BLaER1 treated with 17β-estradiol and CSF1 and Interleukin-3, amounts not matched to agents 10 nM and 100 nM (cell line): ENCODE data around the gene RASD2.

Source experiments
- H3K27ac ChIP-seq, 11 experiments: shearing (Covaris generic); formaldehyde crosslinking; 2 replicates each; pipeline ENCODE4 v1.8.1; 2022
- H3K27me3 ChIP-seq, 11 experiments: shearing (Covaris generic); formaldehyde crosslinking; 2 replicates each; pipeline ENCODE4 v1.8.1; 2022
- H3K36me3 ChIP-seq, 11 experiments: shearing (Covaris generic); formaldehyde crosslinking; 2 replicates each; pipeline ENCODE4 v1.8.1; 2022
- H3K4me1 ChIP-seq, 10 experiments: shearing (Covaris generic); formaldehyde crosslinking; 2 replicates each; pipeline ENCODE4 v1.8.1; 2022
- H3K4me2 ChIP-seq, 11 experiments: shearing (Covaris generic); formaldehyde crosslinking; 2 replicates each; pipeline ENCODE4 v1.8.1; 2022
- H3K4me3 ChIP-seq, 10 experiments: shearing (Covaris generic); formaldehyde crosslinking; 2 replicates each; pipeline ENCODE4 v1.8.1; 2022
- H3K9ac ChIP-seq, 11 experiments: shearing (Covaris generic); formaldehyde crosslinking; 2 replicates each; pipeline ENCODE4 v1.8.1; 2022
- H3K9me3 ChIP-seq, 11 experiments: shearing (Covaris generic); formaldehyde crosslinking; replicated peaks in 1 of 11; 2 replicates each; pipeline ENCODE4 v1.8.1; 2022
- H4K20me1 ChIP-seq, 11 experiments: shearing (Covaris generic); formaldehyde crosslinking; 2 replicates each; pipeline ENCODE4 v1.8.1; 2022
- Cebpa-rat ChIP-seq, 11 experiments: shearing (Covaris generic); IDR thresholded peaks; 2 replicates each; pipeline ENCODE4 v1.8.1; 2022

The RASD2 gene

GRCh38 chr22:35531676-35532075 is 9.0 kb upstream of the RASD2 start:
- Histone ChIP-seq H3K4me3 (no peak overlapping the region), H3K27me3 (no peaks in the 10 kb centered on the region), H3K4me1 (peaks cover 27 to 72% (median 67%) of the 10 kb centered on the region in 10 experiments), H3K27ac (peak overlapping the region in 1 of 11 experiments; percentile 1; a peak in 1 of 22 replicates), H3K9ac (no peak overlapping the region; a peak in 1 of 22 replicates), H3K9me3 (peaks cover 3 to 13% (median 10%) of the 10 kb centered on the region in 11 experiments; a peak in 16 of 22 replicates), H4K20me1 (peaks cover 0 to 6% (median 0%) of the 10 kb centered on the region in 11 experiments; a peak in 2 of 22 replicates), H3K4me2 (peak overlapping the region in 7 of 11 experiments; percentile 19 to 93 (median 84); a peak in 13 of 22 replicates), H3K36me3 (no peaks in the 10 kb centered on the region)
- TF ChIP-seq Cebpa-rat (IDR thresholded peaks at IDR 0.05): no peak

GRCh38 chr22:35533365-35534029 is 7.1 kb upstream of the RASD2 start:
- no peak for TF ChIP-seq Cebpa-rat (IDR thresholded peaks at IDR 0.05)
- H3K4me2 ChIP-seq: no peak overlapping the region

GRCh38 chr22:35534091-35534490 is 6.5 kb upstream of the RASD2 start:
- Histone ChIP-seq H3K9me3 (peaks cover 3 to 9% (median 8%) of the 10 kb centered on the region in 11 experiments; a peak in 16 of 22 replicates), H3K36me3 (no peaks in the 10 kb centered on the region), H3K27ac (no peak overlapping the region), H3K4me2 (no peak overlapping the region), H3K4me1 (peaks cover 19 to 65% (median 54%) of the 10 kb centered on the region in 10 experiments; a peak in 19 of 20 replicates), H3K4me3 (no peak overlapping the region), H3K9ac (no peak overlapping the region), H4K20me1 (no peaks in the 10 kb centered on the region; a peak in 1 of 22 replicates), H3K27me3 (peaks cover 0 to 3% (median 0%) of the 10 kb centered on the region in 11 experiments; a peak in 2 of 22 replicates)
- no peak for TF ChIP-seq Cebpa-rat (IDR thresholded peaks at IDR 0.05)

More at GRCh38 chr22:35533365-35534029, 7.1 kb upstream of the RASD2 start:
- Histone ChIP-seq H3K9ac (no peak overlapping the region), H3K4me3 (no peak overlapping the region), H3K4me1 (peaks cover 19 to 69% (median 59%) of the 10 kb centered on the region in 10 experiments; a peak in 19 of 20 replicates), H3K27ac (no peak overlapping the region), H4K20me1 (no peaks in the 10 kb centered on the region; a peak in 1 of 22 replicates), H3K36me3 (no peaks in the 10 kb centered on the region), H3K27me3 (no peaks in the 10 kb centered on the region), H3K9me3 (peaks cover 3 to 13% (median 10%) of the 10 kb centered on the region in 11 experiments; a peak in 16 of 22 replicates)

DNA sequence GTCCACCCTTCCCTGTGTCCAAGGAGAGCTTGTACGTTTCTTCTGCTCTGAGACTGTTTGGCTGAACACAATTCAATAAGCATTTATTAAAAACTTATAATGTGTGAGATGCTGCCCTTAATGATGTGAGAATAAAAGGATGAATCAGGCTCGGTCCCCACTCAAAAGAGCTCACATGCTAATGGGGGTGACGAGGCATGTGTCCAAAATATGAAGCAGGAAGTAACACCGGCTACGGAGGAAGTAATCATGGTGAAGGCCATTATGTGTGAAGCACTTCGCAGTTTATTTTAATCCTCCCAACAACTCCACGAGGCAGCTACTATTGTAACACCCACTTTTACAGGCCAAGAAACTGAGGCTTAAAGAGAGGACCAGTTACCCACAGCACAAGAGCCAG is 3.4 kb upstream of the RASD2 start:
- Histone ChIP-seq H3K9ac (no peak overlapping the region), H3K4me3 (no peak overlapping the region), H3K4me1 (peaks cover 22 to 62% (median 53%) of the 10 kb centered on the region in 10 experiments), H3K27ac (peak overlapping the region in 3 of 11 experiments; percentile 14 to 53 (median 21); a peak in 4 of 22 replicates), H3K9me3 (no peaks in the 10 kb centered on the region), H3K36me3 (no peaks in the 10 kb centered on the region), H4K20me1 (peaks cover 0 to 18% (median under 1%) of the 10 kb centered on the region in 11 experiments; a peak in 12 of 22 replicates), H3K27me3 (peaks cover 19 to 31% (median 20%) of the 10 kb centered on the region in 11 experiments), H3K4me2 (peak overlapping the region; percentile 31 to 64 (median 57); a peak in 20 of 22 replicates)
- TF ChIP-seq Cebpa-rat (IDR thresholded peaks at IDR 0.05): no peak

DNA sequence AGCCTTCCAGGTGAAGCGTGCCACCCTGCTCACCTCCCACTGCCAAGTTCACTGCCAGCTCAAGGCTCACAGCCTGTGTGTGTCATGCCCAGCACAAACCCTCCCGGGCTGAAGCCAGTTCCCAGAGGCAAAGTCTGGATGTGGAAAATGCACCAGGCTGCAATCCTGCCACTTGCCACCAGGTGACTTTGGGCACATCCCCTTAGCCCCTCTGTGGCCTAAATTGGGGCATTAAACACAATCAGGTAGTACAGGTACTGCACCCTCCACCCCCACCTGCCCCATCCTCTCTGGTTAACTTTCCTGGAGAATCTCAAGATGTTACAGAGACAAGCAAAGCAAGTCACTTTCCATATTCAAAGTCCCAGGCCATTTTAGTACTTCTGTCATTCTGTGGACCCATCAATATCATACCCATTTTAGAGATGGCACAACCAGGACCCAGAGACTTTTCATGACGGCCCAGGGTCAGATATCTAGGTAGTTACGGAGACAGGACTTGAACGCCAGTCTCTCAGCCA is 1.8 kb upstream of the RASD2 start:
- Histone ChIP-seq H3K27me3 (peaks cover 27 to 46% (median 33%) of the 10 kb centered on the region in 11 experiments), H3K9ac (no peak overlapping the region; a peak in 1 of 22 replicates), H3K4me1 (peaks cover 22 to 78% (median 68%) of the 10 kb centered on the region in 10 experiments), H3K4me3 (no peak overlapping the region), H3K4me2 (peak overlapping the region in 7 of 11 experiments; percentile 96 to 100 (median 98); a peak in 11 of 22 replicates), H3K9me3 (no peaks in the 10 kb centered on the region), H3K36me3 (no peaks in the 10 kb centered on the region), H3K27ac (no peak overlapping the region; a peak in 1 of 22 replicates), H4K20me1 (peaks cover 0 to 34% (median 5%) of the 10 kb centered on the region in 11 experiments; a peak in 12 of 22 replicates)
- no peak for TF ChIP-seq Cebpa-rat (IDR thresholded peaks at IDR 0.05)

DNA sequence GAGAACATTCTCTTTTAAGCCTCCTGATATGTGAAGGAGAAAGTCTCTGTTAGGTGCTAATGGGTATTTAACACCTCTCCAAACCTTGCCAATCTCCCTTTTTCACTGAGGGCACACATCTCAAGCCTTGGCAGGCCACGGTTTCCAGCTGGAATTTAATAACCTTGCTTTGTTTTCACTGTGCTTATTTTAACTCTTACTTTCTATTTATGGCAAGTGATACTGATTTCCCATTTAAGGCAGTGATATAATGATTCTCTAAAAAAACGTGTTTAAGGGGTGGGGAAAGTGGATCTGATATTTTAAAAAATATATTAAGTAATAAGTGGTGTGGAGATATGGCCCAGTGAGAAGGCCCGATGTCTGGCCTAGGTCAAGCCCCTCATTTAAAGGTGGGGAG is 1.1 kb upstream of the RASD2 start:
- Histone ChIP-seq H3K27ac (peak overlapping the region in 4 of 11 experiments; percentile 13 to 80 (median 68); a peak in 6 of 22 replicates), H3K4me3 (peak overlapping the region; percentile 53 to 73 (median 60); a peak in 16 of 20 replicates), H3K9ac (peak overlapping the region in 6 of 11 experiments; percentile 52 to 81 (median 71); a peak in 7 of 22 replicates), H3K36me3 (no peaks in the 10 kb centered on the region), H4K20me1 (peaks cover 0 to 40% (median 5%) of the 10 kb centered on the region in 11 experiments; a peak in 12 of 22 replicates), H3K9me3 (no peaks in the 10 kb centered on the region), H3K27me3 (peaks cover 27 to 48% (median 33%) of the 10 kb centered on the region in 11 experiments), H3K4me1 (peaks cover 27 to 84% (median 74%) of the 10 kb centered on the region in 10 experiments), H3K4me2 (peak overlapping the region; percentile 96 to 100 (median 99))
- no peak for TF ChIP-seq Cebpa-rat (IDR thresholded peaks at IDR 0.05)

GRCh38 chr22:35539910-35540594 is 579 bp upstream of the RASD2 start:
- Histone ChIP-seq H3K27me3 (peaks cover 27 to 48% (median 33%) of the 10 kb centered on the region in 11 experiments), H3K9me3 (no peaks in the 10 kb centered on the region), H3K9ac (peak overlapping the region; percentile 42 to 81 (median 70)), H3K4me2 (peak overlapping the region; percentile 96 to 100 (median 99)), H3K4me3 (peak overlapping the region; percentile 53 to 73 (median 60)), H3K27ac (peak overlapping the region in 10 of 11 experiments; percentile 13 to 80 (median 52); a peak in 14 of 22 replicates), H3K4me1 (peaks cover 27 to 89% (median 74%) of the 10 kb centered on the region in 10 experiments), H4K20me1 (peaks cover 0 to 41% (median 5%) of the 10 kb centered on the region in 11 experiments; a peak in 12 of 22 replicates), H3K36me3 (no peaks in the 10 kb centered on the region)
- TF ChIP-seq Cebpa-rat (IDR thresholded peaks at IDR 0.05): no peak

DNA sequence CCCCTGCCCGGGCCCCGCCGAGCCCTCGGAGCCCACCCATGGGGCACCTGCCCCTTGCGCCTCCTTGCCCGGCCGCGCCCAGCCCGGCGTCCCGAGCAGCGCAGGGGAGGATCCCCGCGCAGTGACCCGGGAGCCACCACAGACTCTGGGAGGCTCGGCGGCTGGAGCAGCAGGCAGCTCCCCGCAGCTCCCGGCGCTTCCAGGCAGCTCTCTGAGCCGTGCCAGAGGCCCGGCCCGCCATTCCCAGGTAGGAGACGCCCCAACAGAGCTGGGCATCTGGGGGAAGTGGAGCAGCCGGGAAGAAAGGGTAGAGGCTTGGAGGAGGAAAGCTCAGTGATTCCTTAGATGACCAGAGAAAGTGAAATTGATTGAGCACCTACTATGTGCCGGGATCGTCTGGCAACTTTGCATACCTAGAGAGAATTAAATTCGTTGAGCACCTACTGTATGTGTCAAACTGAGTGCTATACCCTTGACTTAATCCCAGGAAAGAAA is 670 bp downstream of the RASD2 start:
- H3K4me1 ChIP-seq: peaks cover 21 to 79% (median 65%) of the 10 kb centered on the region in 10 experiments
- H3K9ac ChIP-seq: peak overlapping the region in 2 of 11 experiments; percentile 59 to 81; a peak in 2 of 22 replicates
- H4K20me1 ChIP-seq: peaks cover 0 to 41% (median 5%) of the 10 kb centered on the region in 11 experiments; a peak in 12 of 22 replicates
- peak overlapping the region in 9 of 10 experiments; percentile 53 to 73 (median 60); a peak in 12 of 20 replicates for H3K4me3 ChIP-seq
- H3K27me3 ChIP-seq: peaks cover 27 to 48% (median 33%) of the 10 kb centered on the region in 11 experiments
- peak overlapping the region; percentile 96 to 100 (median 99); a peak in 21 of 22 replicates for H3K4me2 ChIP-seq
- no peaks in the 10 kb centered on the region for H3K36me3 ChIP-seq
- H3K9me3 ChIP-seq: no peaks in the 10 kb centered on the region
- no peak overlapping the region for H3K27ac ChIP-seq
- TF ChIP-seq Cebpa-rat (IDR thresholded peaks at IDR 0.05): no peak
